Panc1 (cell line): ENCODE measurements around the gene MAP3K3. TPM values are rescaled to one million over a fixed set of nuclear protein-coding genes. Genes with fewer than 3 reads are reported as not detected.

ENCODE experiments used
- ATAC-seq: fragments of 200-7000 bp; cut with Tn5 transposase; 2 replicates; pipeline ENCODE4 v1.9.1; 2020; ENCODE audit warnings: mild to moderate bottlenecking, moderate library complexity
- BruUV-seq: library from RNA; stranded (reverse); fragments of 400-500 nt; replicated peaks from 2 replicates; lab custom pipeline; 2021; lab: Mats Ljungman, UMichigan
- CTCF ChIA-PET: fragments of 300-600 bp; sonication (Branson Sonifier 250); formaldehyde crosslinking; loops from one replicate; lab custom pipeline; 2022; ENCODE audit warnings: antibody characterized with exemption; lab: Charles Lee
- POLR2A ChIA-PET: fragments of 300-600 bp; sonication (Branson Sonifier 250); formaldehyde crosslinking; loops from one replicate; lab custom pipeline; 2022; ENCODE audit warnings: antibody characterized with exemption; lab: Charles Lee
- DNase-seq: peaks from one replicate; pipeline ENCODE4 v3.0.0-alpha.2; 2010; ENCODE audit warnings: low read depth, low spot score
- H3K27ac ChIP-seq: 2 replicates; pipeline ENCODE4 v1.5.1; 2011; ENCODE audit warnings: mild to moderate bottlenecking, low read length, inconsistent platforms
- H3K27me3 ChIP-seq: fragments of 200-500 bp; sonication (Bioruptor generic); 2 replicates; pipeline ENCODE4 v1.6.0; 2014; ENCODE audit warnings: low read length, inconsistent platforms; ENCODE audit not compliant: control insufficient read depth, insufficient read depth
- H3K36me3 ChIP-seq: fragments of 200-500 bp; sonication (Bioruptor generic); 2 replicates; pipeline ENCODE4 v1.5.1; 2014; ENCODE audit warnings: inconsistent platforms, mild to moderate bottlenecking, low read length, moderate library complexity; ENCODE audit not compliant: control insufficient read depth, insufficient read depth
- H3K4me1 ChIP-seq: 2 replicates; pipeline ENCODE4 v1.5.1; 2011; ENCODE audit warnings: inconsistent platforms, mild to moderate bottlenecking, low read length, moderate library complexity; ENCODE audit not compliant: control insufficient read depth, insufficient read depth
- H3K4me3 ChIP-seq, 2 experiments: 2 replicates each; pipeline ENCODE4 v1.5.1; 2011 to 2012; ENCODE audit warnings: low read depth in 2 of 2, low read length in 2 of 2, mild to moderate bottlenecking in 2 of 2, inconsistent platforms in 1 of 2, moderate library complexity in 1 of 2
- H3K9me3 ChIP-seq: fragments of 200-500 bp; sonication (Bioruptor generic); 2 replicates; pipeline ENCODE4 v1.5.1; 2014; ENCODE audit warnings: low read depth, mild to moderate bottlenecking, inconsistent platforms, low read length, moderate library complexity; ENCODE audit not compliant: control insufficient read depth, insufficient read depth
- CTCF ChIP-seq: fragments of 450-650 bp; IDR thresholded peaks from 2 replicates; pipeline ENCODE4 v1.5.1; 2017; ENCODE audit warnings: mild to moderate bottlenecking
- POLR2AphosphoS5 ChIP-seq: IDR thresholded peaks from 2 replicates; pipeline ENCODE4 v1.6.1; 2012; ENCODE audit warnings: mild to moderate bottlenecking, low read depth, low read length, moderate library complexity
- REST ChIP-seq, 2 experiments: IDR thresholded peaks; 2 replicates each; pipeline ENCODE4 v1.6.1; 2011 to 2012; ENCODE audit warnings: low read depth in 2 of 2, control low read depth in 1 of 2, low read length in 1 of 2, mild to moderate bottlenecking in 1 of 2, moderate library complexity in 1 of 2; ENCODE audit not compliant: insufficient read depth in 1 of 2
- SIN3A ChIP-seq: IDR thresholded peaks from 2 replicates; pipeline ENCODE4 v1.6.1; 2012; ENCODE audit warnings: low read depth, mild to moderate bottlenecking, low read length, moderate library complexity, borderline replicate concordance; ENCODE audit not compliant: insufficient read depth
- TCF7L2 ChIP-seq: IDR thresholded peaks from 2 replicates; pipeline ENCODE4 v1.6.1; 2011; ENCODE audit warnings: mild to moderate bottlenecking, low read depth, low read length, inconsistent platforms
- in situ Hi-C: cut with HindIII; loops from 2 replicates; pipeline ENCODE4 v1.10.0; 2016; ENCODE audit warnings: low sequenced_read_pairs, low pct_unique_long_range_greater_than_20kb
- intact Hi-C: fragments of 100-400 bp; cut with micrococcal nuclease; formaldehyde crosslinking; loops from one replicate; pipeline ENCODE4 v1.10.0; 2022; ENCODE audit not compliant: unreplicated experiment
- total RNA-seq: library from RNA; stranded (reverse); gene quantifications from one replicate; pipeline ENCODE4 v1.2.1, GENCODE V29; 2021; ENCODE audit not compliant: unreplicated experiment

The MAP3K3 gene
- total RNA-seq, 1 experiment from 2014 or later: 22.3 TPM

- H3K27ac ChIP-seq: no peak overlapping the region
- DNase-seq (no peak), ATAC-seq (no peak)
- in situ Hi-C loops: no loop called here
- TF ChIP-seq CTCF (no peak), REST (IDR thresholded peaks at IDR 0.05; ENCODE audit: insufficient read depth in 1 of 2, low read depth in 2 of 2, low read length in 1 of 2) (no peak), TCF7L2 (no peak), SIN3A (no peak), POLR2AphosphoS5 (no peak)
- ChIA-PET CTCF (no interaction called here), POLR2A (no interaction called here)
- no peak overlapping the region for H3K4me3 ChIP-seq
- H3K4me1 ChIP-seq: peaks cover 8% of the 10 kb centered on the region
- intact Hi-C loops: no loop called here
- H3K27me3 ChIP-seq: no peaks in the 10 kb centered on the region
- BruUV-seq: no TSS peak
- H3K9me3 ChIP-seq: no peaks in the 10 kb centered on the region
- H3K36me3 ChIP-seq: peaks cover 3% of the 10 kb centered on the region; the same call in 1 of the 2 replicates
Observed at GRCh38 chr17:63598281-63598680, 23.9 kb upstream of the MAP3K3 start.

- intact Hi-C loops (no loop called here), in situ Hi-C loops (no loop called here)
- TF ChIP-seq REST (IDR thresholded peaks at IDR 0.05; ENCODE audit: insufficient read depth in 1 of 2, low read depth in 2 of 2, low read length in 1 of 2) (no peak), SIN3A (peak; percentile 77; the same call in 1 of the 2 replicates), CTCF (no peak), POLR2AphosphoS5 (peak; percentile 81), TCF7L2 (0 out of 2 replicates have a peak, but pooled peaks have one; percentile 19)
- Histone ChIP-seq H3K27ac (peak within 1 kb of the TSS; percentile 86), H3K36me3 (peaks cover 7% of the 10 kb centered on the region), H3K27me3 (no peaks in the 10 kb centered on the region), H3K9me3 (no peaks in the 10 kb centered on the region), H3K4me3 (peak within 1 kb of the TSS; percentile 75 to 76), H3K4me1 (peaks cover 8% of the 10 kb centered on the region)
- peak; percentile 98 for ATAC-seq
- ChIA-PET POLR2A (interaction anchor here (0.6 kb wide), 1 partner anchor 28 kb away, joined by 10 read pairs; no protein-coding TSS in a partner anchor), CTCF (interaction anchor here (0.6 kb wide), 1 partner anchor 14 kb away, joined by 3 read pairs; no protein-coding TSS in a partner anchor)
- peak; percentile 24 for DNase-seq
- no TSS peak for BruUV-seq
Observed at GRCh38 chr17:63600569-63601438, 21.4 kb upstream of the MAP3K3 start, which contains the start of gene TACO1. TACO1 (plus strand) TSS chr17:63600895; CDS start chr17:63601084, 189 bp downstream.
